Karpas-422 (cell line): Measurements from ENCODE around the gene PPP1R14C. TPM values are rescaled to one million over a fixed set of nuclear protein-coding genes. Genes with fewer than 3 reads are reported as not detected.

Experiments
- DNase-seq: peaks from one replicate; pipeline ENCODE4 v3.0.0-alpha.2; 2015
- H2AFZ ChIP-seq: fragments of 200-600 bp; sonication (generic); 2 replicates; pipeline ENCODE4 v1.6.1; 2014; ENCODE audit warnings: antibody characterized with exemption, low read length, mixed read lengths
- H3K27ac ChIP-seq: fragments of 200-600 bp; sonication (generic); 2 replicates; pipeline ENCODE4 v1.5.1; 2014; ENCODE audit warnings: mild to moderate bottlenecking, low read length, moderate library complexity
- H3K27me3 ChIP-seq: fragments of 200-600 bp; sonication (generic); 2 replicates; pipeline ENCODE4 v1.6.1; 2014; ENCODE audit warnings: low read length, mixed read lengths
- H3K36me3 ChIP-seq: fragments of 200-600 bp; sonication (generic); 2 replicates; pipeline ENCODE4 v1.6.1; 2014; ENCODE audit warnings: low read length, mixed read lengths; ENCODE audit not compliant: insufficient read depth
- H3K4me1 ChIP-seq: fragments of 200-600 bp; sonication (generic); 2 replicates; pipeline ENCODE4 v1.6.1; 2014; ENCODE audit warnings: mild to moderate bottlenecking, low read length, mixed read lengths
- H3K4me2 ChIP-seq: fragments of 200-600 bp; sonication (generic); 2 replicates; pipeline ENCODE4 v1.6.1; 2014; ENCODE audit warnings: low read length, low read depth, mild to moderate bottlenecking; ENCODE audit not compliant: poor library complexity, severe bottlenecking
- H3K4me3 ChIP-seq: fragments of 200-600 bp; sonication (generic); 2 replicates; pipeline ENCODE4 v1.5.1; 2014; ENCODE audit warnings: mild to moderate bottlenecking, antibody characterized with exemption, low read length, mixed read lengths
- H3K79me2 ChIP-seq: fragments of 200-600 bp; sonication (generic); 2 replicates; pipeline ENCODE4 v1.6.1; 2014; ENCODE audit warnings: mild to moderate bottlenecking, low read length, mixed read lengths
- H3K9ac ChIP-seq: fragments of 200-600 bp; sonication (generic); 2 replicates; pipeline ENCODE4 v1.6.0; 2014; ENCODE audit warnings: low read length
- H3K9me2 ChIP-seq: fragments of 200-600 bp; sonication (generic), shearing (Covaris generic); replicated peaks from 2 replicates; pipeline ENCODE4 v1.6.0; 2014; ENCODE audit warnings: mild to moderate bottlenecking, low read length, moderate library complexity; ENCODE audit not compliant: insufficient read depth
- H3K9me3 ChIP-seq: fragments of 300-700, 200-600 bp; sonication (generic); 2 replicates; pipeline ENCODE4 v1.6.1; 2014; ENCODE audit warnings: low read length, mixed read lengths
- H4K20me1 ChIP-seq: fragments of 200-600 bp; sonication (generic); 2 replicates; pipeline ENCODE4 v1.6.1; 2014; ENCODE audit warnings: mild to moderate bottlenecking, antibody characterized with exemption, low read length, low read depth; ENCODE audit not compliant: insufficient read depth
- total RNA-seq: library from RNA; depleted of rRNA; stranded (reverse); fragments of >200 nt; shearing (Covaris generic); gene quantifications from 2 replicates; pipeline ENCODE4 v1.2.3, GENCODE V29; 2014; ENCODE audit warnings: low replicate concordance

The PPP1R14C gene
- total RNA-seq, 1 experiment from 2014 or later, result not detected

- H3K9ac ChIP-seq, result no peak overlapping the region
- no peaks in the 10 kb centered on the region for H4K20me1 ChIP-seq
- H3K4me1 ChIP-seq, result no peaks in the 10 kb centered on the region
- H3K9me2 ChIP-seq, result no peaks in the 10 kb centered on the region
- H3K4me3 ChIP-seq, result no peak overlapping the region
- no peaks in the 10 kb centered on the region for H3K27me3 ChIP-seq
- no peaks in the 10 kb centered on the region for H3K79me2 ChIP-seq
- H3K36me3 ChIP-seq, result no peaks in the 10 kb centered on the region
- no peak overlapping the region for H2AFZ ChIP-seq
- no peak overlapping the region for H3K4me2 ChIP-seq
- no peak overlapping the region for H3K27ac ChIP-seq
- no peaks in the 10 kb centered on the region for H3K9me3 ChIP-seq
- no peak for DNase-seq
These were observed 54.3 kb downstream of the PPP1R14C start for GRCh38 chr6:150196942-150197745.

DNA sequence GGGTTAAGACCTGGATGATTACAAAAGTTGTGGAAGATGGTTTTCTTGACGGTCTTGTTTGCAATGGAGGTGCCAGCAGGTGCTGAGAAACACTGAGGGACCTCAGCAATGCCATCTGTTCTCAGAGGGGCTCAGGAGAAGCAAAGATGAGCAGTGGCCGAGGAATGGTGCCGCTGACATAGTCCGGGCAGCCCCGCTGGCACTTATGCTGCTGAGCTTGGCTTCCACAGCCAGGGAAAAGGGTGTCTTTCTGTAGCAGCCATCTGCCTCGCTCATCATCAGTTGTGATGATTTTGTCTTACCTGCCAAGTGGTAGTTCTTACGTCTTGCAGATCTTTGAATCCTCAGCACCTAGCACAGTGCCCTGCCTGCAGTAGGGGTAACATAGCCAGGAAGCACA is 55.7 kb downstream of the PPP1R14C start:
- Histone ChIP-seq H3K4me3 (no peak overlapping the region), H3K36me3 (no peaks in the 10 kb centered on the region), H3K9me2 (no peaks in the 10 kb centered on the region), H3K4me2 (no peak overlapping the region), H3K9me3 (no peaks in the 10 kb centered on the region), H4K20me1 (no peaks in the 10 kb centered on the region), H2AFZ (no peak overlapping the region), H3K27me3 (no peaks in the 10 kb centered on the region), H3K27ac (no peak overlapping the region), H3K4me1 (no peaks in the 10 kb centered on the region), H3K9ac (no peak overlapping the region), H3K79me2 (no peaks in the 10 kb centered on the region)
- DNase-seq, result no peak

- Histone ChIP-seq H3K27ac (no peak overlapping the region), H3K4me2 (no peak overlapping the region), H3K36me3 (no peaks in the 10 kb centered on the region), H3K79me2 (no peaks in the 10 kb centered on the region), H3K9ac (no peak overlapping the region), H3K9me3 (no peaks in the 10 kb centered on the region), H2AFZ (no peak overlapping the region), H3K4me3 (no peak overlapping the region), H3K4me1 (no peaks in the 10 kb centered on the region), H4K20me1 (no peaks in the 10 kb centered on the region), H3K27me3 (no peaks in the 10 kb centered on the region), H3K9me2 (no peaks in the 10 kb centered on the region)
- DNase-seq, result no peak
These were observed 56.4 kb downstream of the PPP1R14C start for GRCh38 chr6:150199241-150199640.

DNA sequence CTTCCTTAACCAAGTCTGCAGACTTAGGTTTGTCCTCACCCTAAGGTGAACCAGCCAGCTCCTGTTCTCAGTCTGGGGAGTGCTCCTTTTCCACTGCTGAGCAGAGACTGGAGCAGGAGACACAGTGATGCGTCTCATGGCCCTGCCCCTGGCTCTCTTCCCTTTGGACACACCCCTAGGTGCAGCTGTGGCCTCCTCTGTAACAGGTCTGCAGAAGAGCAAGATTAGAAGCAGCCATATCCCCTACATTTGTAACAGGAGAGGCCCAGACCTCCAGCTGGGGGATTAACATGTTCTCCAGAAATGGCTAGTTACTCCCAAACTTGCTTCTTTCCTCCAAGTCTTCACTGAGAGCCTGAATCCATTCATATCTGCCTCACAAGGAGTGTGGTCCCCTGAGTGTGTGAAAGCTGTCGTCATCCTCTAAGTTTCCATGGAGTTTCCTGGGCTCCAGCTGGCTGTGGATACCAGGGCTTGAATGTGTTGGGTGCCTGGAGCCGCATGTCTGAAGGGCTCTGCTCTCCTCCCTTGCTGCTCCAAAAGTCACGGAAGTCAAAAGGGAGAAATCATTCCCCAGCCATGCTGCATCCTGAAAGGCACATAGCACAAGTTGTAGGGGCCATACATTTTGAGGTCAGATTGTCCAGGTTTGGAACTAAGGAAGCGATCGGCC is 57.7 kb downstream of the PPP1R14C start:
- Histone ChIP-seq H2AFZ (no peak overlapping the region), H3K79me2 (no peaks in the 10 kb centered on the region), H3K27ac (no peak overlapping the region), H3K9ac (no peak overlapping the region), H3K36me3 (no peaks in the 10 kb centered on the region), H3K4me1 (no peaks in the 10 kb centered on the region), H3K4me3 (no peak overlapping the region), H4K20me1 (no peaks in the 10 kb centered on the region), H3K9me2 (no peaks in the 10 kb centered on the region), H3K27me3 (no peaks in the 10 kb centered on the region), H3K4me2 (no peak overlapping the region), H3K9me3 (no peaks in the 10 kb centered on the region)
- DNase-seq, result no peak

GRCh38 chr6:150201285-150201684 is 58.4 kb downstream of the PPP1R14C start:
- Histone ChIP-seq H3K9me2 (no peaks in the 10 kb centered on the region), H3K36me3 (no peaks in the 10 kb centered on the region), H4K20me1 (no peaks in the 10 kb centered on the region), H3K4me1 (no peaks in the 10 kb centered on the region), H2AFZ (no peak overlapping the region), H3K27me3 (no peaks in the 10 kb centered on the region), H3K4me3 (no peak overlapping the region), H3K9ac (no peak overlapping the region), H3K79me2 (no peaks in the 10 kb centered on the region), H3K9me3 (no peaks in the 10 kb centered on the region), H3K27ac (no peak overlapping the region), H3K4me2 (no peak overlapping the region)
- no peak for DNase-seq

GRCh38 chr6:150201772-150202329 is 59.0 kb downstream of the PPP1R14C start:
- no peaks in the 10 kb centered on the region for H3K9me3 ChIP-seq
- DNase-seq, result no peak
- no peak overlapping the region for H2AFZ ChIP-seq
- H3K4me1 ChIP-seq, result no peaks in the 10 kb centered on the region
- no peaks in the 10 kb centered on the region for H3K79me2 ChIP-seq
- H3K27me3 ChIP-seq, result no peaks in the 10 kb centered on the region
- no peak overlapping the region for H3K4me2 ChIP-seq
- H3K4me3 ChIP-seq, result no peak overlapping the region
- H3K27ac ChIP-seq, result no peak overlapping the region
- H3K9me2 ChIP-seq, result no peaks in the 10 kb centered on the region
- H3K36me3 ChIP-seq, result no peaks in the 10 kb centered on the region
- no peak overlapping the region for H3K9ac ChIP-seq
- no peaks in the 10 kb centered on the region for H4K20me1 ChIP-seq

DNA sequence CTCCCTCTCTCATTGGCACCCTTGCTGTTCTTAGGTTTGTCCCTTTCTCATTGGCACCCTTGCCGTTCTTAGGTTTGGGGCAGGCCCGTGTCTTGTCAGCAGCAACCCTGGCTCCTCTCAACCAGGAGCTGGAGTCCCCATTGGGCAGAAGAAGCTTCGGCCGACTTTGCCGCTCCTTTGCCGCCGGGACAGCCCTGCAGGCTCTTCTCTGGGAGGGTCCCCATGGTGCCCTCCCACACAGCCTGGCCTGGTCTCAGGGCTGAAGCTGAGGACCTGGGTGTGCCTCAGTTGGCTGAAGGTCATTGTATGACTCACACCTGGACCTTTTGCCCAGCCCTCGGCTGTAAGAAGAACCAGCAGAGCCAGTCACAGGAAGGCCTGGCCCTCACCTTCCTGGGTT is 59.6 kb downstream of the PPP1R14C start:
- H3K4me2 ChIP-seq, result no peak overlapping the region
- H3K9me2 ChIP-seq, result no peaks in the 10 kb centered on the region
- no peaks in the 10 kb centered on the region for H3K4me1 ChIP-seq
- no peaks in the 10 kb centered on the region for H3K36me3 ChIP-seq
- H3K4me3 ChIP-seq, result no peak overlapping the region
- H3K27me3 ChIP-seq, result no peaks in the 10 kb centered on the region
- no peak for DNase-seq
- H2AFZ ChIP-seq, result no peak overlapping the region
- no peak overlapping the region for H3K9ac ChIP-seq
- no peak overlapping the region for H3K27ac ChIP-seq
- no peaks in the 10 kb centered on the region for H3K9me3 ChIP-seq
- H4K20me1 ChIP-seq, result no peaks in the 10 kb centered on the region
- no peaks in the 10 kb centered on the region for H3K79me2 ChIP-seq

GRCh38 chr6:150202934-150203333 is 60.1 kb downstream of the PPP1R14C start:
- no peaks in the 10 kb centered on the region for H3K4me1 ChIP-seq
- DNase-seq, result no peak
- H3K27me3 ChIP-seq, result no peaks in the 10 kb centered on the region
- H4K20me1 ChIP-seq, result no peaks in the 10 kb centered on the region
- H3K9me3 ChIP-seq, result no peaks in the 10 kb centered on the region
- no peaks in the 10 kb centered on the region for H3K79me2 ChIP-seq
- H3K4me2 ChIP-seq, result no peak overlapping the region
- H3K9me2 ChIP-seq, result no peaks in the 10 kb centered on the region
- H3K4me3 ChIP-seq, result no peak overlapping the region
- H3K9ac ChIP-seq, result no peak overlapping the region
- no peaks in the 10 kb centered on the region for H3K36me3 ChIP-seq
- no peak overlapping the region for H2AFZ ChIP-seq
- no peak overlapping the region for H3K27ac ChIP-seq
